H9 (cell line): ENCODE measurements around the gene CDH4. TPM values are rescaled to one million over a fixed set of nuclear protein-coding genes. Genes with fewer than 3 reads are reported as not detected.

Experiments
- DNase-seq: peaks from one replicate; pipeline ENCODE4 v3.0.0-alpha.2; 2017
- H2AFZ ChIP-seq: one replicate; pipeline ENCODE4 v1.6.1; 2013; ENCODE audit warnings: mild to moderate bottlenecking, low read length, control low read depth, moderate library complexity
- H2AK5ac ChIP-seq: 2 replicates; pipeline ENCODE4 v1.6.1; 2013; ENCODE audit warnings: low read length, control low read depth, mixed read lengths; ENCODE audit not compliant: insufficient read length
- H2BK120ac ChIP-seq: one replicate; pipeline ENCODE4 v1.6.1; 2013; ENCODE audit warnings: low read depth, mild to moderate bottlenecking, low read length, control low read depth, inconsistent platforms; ENCODE audit not compliant: poor library complexity, severe bottlenecking
- H2BK12ac ChIP-seq: 2 replicates; pipeline ENCODE4 v1.6.1; 2013; ENCODE audit warnings: low read length, control low read depth, mixed read lengths, low read depth; ENCODE audit not compliant: insufficient read length
- H2BK15ac ChIP-seq: 2 replicates; pipeline ENCODE4 v1.6.1; 2013; ENCODE audit warnings: low read depth, low read length, control low read depth
- H2BK20ac ChIP-seq: one replicate; pipeline ENCODE4 v1.6.1; 2013; ENCODE audit warnings: low read depth, mild to moderate bottlenecking, low read length, control low read depth, inconsistent platforms; ENCODE audit not compliant: poor library complexity, severe bottlenecking
- H2BK5ac ChIP-seq: 2 replicates; pipeline ENCODE4 v1.6.1; 2013; ENCODE audit warnings: low read length, control low read depth, mixed read lengths; ENCODE audit not compliant: insufficient read length
- H3K14ac ChIP-seq: 2 replicates; pipeline ENCODE4 v1.6.1; 2013; ENCODE audit warnings: low read length, control low read depth; ENCODE audit not compliant: insufficient read depth
- H3K18ac ChIP-seq: 2 replicates; pipeline ENCODE4 v1.6.1; 2013; ENCODE audit warnings: low read depth, mild to moderate bottlenecking, mixed read lengths, low read length, control low read depth; ENCODE audit not compliant: insufficient read length
- H3K23ac ChIP-seq: 2 replicates; pipeline ENCODE4 v1.6.1; 2013; ENCODE audit warnings: low read length, control low read depth, mixed read lengths, low read depth; ENCODE audit not compliant: insufficient read length
- H3K23me2 ChIP-seq: 2 replicates; pipeline ENCODE4 v1.6.1; 2013; ENCODE audit warnings: low read depth, mild to moderate bottlenecking, mixed read lengths, low read length, control low read depth; ENCODE audit not compliant: insufficient read length, poor library complexity, severe bottlenecking
- H3K27ac ChIP-seq: 2 replicates; pipeline ENCODE4 v1.5.1; 2013; ENCODE audit warnings: low read length, control low read depth, mixed read lengths, low read depth; ENCODE audit not compliant: insufficient read length
- H3K27me3 ChIP-seq: 2 replicates; pipeline ENCODE4 v1.6.1; 2013; ENCODE audit warnings: low read length, control low read depth, inconsistent platforms; ENCODE audit not compliant: insufficient read depth
- H3K4ac ChIP-seq: 2 replicates; pipeline ENCODE4 v1.6.1; 2013; ENCODE audit warnings: low read depth, mild to moderate bottlenecking, control low read depth, inconsistent platforms, low read length, moderate library complexity
- H3K4me1 ChIP-seq: 2 replicates; pipeline ENCODE4 v1.6.1; 2013; ENCODE audit warnings: low read length, control low read depth, inconsistent platforms; ENCODE audit not compliant: insufficient read depth
- H3K4me2 ChIP-seq: 2 replicates; pipeline ENCODE4 v1.6.1; 2013; ENCODE audit warnings: low read length, control low read depth, mixed read lengths; ENCODE audit not compliant: insufficient read length, insufficient read depth
- H3K56ac ChIP-seq: 2 replicates; pipeline ENCODE4 v1.6.1; 2013; ENCODE audit warnings: low read depth, mild to moderate bottlenecking, mixed read lengths, low read length, control low read depth; ENCODE audit not compliant: insufficient read length
- H3K79me1 ChIP-seq: 2 replicates; pipeline ENCODE4 v1.6.1; 2013; ENCODE audit warnings: low read depth, mild to moderate bottlenecking, moderate library complexity, low read length, control low read depth, inconsistent platforms; ENCODE audit not compliant: insufficient read depth, poor library complexity, severe bottlenecking
- H3K79me2 ChIP-seq: 2 replicates; pipeline ENCODE4 v1.6.1; 2013; ENCODE audit warnings: low read length, control low read depth, inconsistent platforms; ENCODE audit not compliant: insufficient read depth
- H3K9ac ChIP-seq: 2 replicates; pipeline ENCODE4 v1.6.1; 2013; ENCODE audit warnings: low read length, control low read depth, mixed read lengths; ENCODE audit not compliant: insufficient read length; ENCODE audit errors: extremely low read depth
- H3K9me3 ChIP-seq: one replicate; pipeline ENCODE4 v1.6.1; 2013; ENCODE audit warnings: low read depth, low read length, inconsistent platforms; ENCODE audit not compliant: control insufficient read depth
- H3T11ph ChIP-seq: one replicate; pipeline ENCODE4 v1.6.1; 2013; ENCODE audit warnings: mild to moderate bottlenecking, low read length, control low read depth, inconsistent platforms
- H4K20me1 ChIP-seq: one replicate; pipeline ENCODE4 v1.6.1; 2013; ENCODE audit not compliant: control insufficient read depth, insufficient read length, insufficient read depth
- H4K5ac ChIP-seq: 2 replicates; pipeline ENCODE4 v1.6.1; 2013; ENCODE audit warnings: low read depth, mild to moderate bottlenecking, mixed read lengths, low read length, control low read depth; ENCODE audit not compliant: insufficient read length
- H4K8ac ChIP-seq: replicated peaks from 2 replicates; pipeline ENCODE4 v1.6.1; 2013; ENCODE audit warnings: low read length, control low read depth, mixed read lengths, low read depth; ENCODE audit not compliant: insufficient read length
- H4K91ac ChIP-seq: 2 replicates; pipeline ENCODE4 v1.6.1; 2013; ENCODE audit warnings: low read depth, mild to moderate bottlenecking, moderate library complexity, mixed read lengths, low read length, control low read depth; ENCODE audit not compliant: insufficient read length
- H3K27ac Mint-ChIP-seq, 3 experiments: 2 replicates in 2 of 3; 3 replicates in 1 of 3; pipeline ENCODE4 v1.8.0; 2020 to 2021; ENCODE audit warnings: mixed read lengths in 3 of 3, mild to moderate bottlenecking in 1 of 3, moderate library complexity in 1 of 3
- H3K27me3 Mint-ChIP-seq: 2 replicates; pipeline ENCODE4 v1.8.0; 2021; ENCODE audit warnings: low read depth, mild to moderate bottlenecking, moderate library complexity, mixed read lengths
- H3K36me3 Mint-ChIP-seq, 3 experiments: 2 replicates in 2 of 3; 3 replicates in 1 of 3; pipeline ENCODE4 v1.8.0; 2020 to 2021; ENCODE audit warnings: low read depth in 3 of 3, mixed read lengths in 3 of 3; ENCODE audit not compliant: insufficient read depth in 1 of 3
- H3K4me1 Mint-ChIP-seq, 2 experiments: 2 replicates each; pipeline ENCODE4 v1.8.0; 2020; ENCODE audit warnings: mixed read lengths in 2 of 2
- H3K4me3 Mint-ChIP-seq, 2 experiments: 2 replicates in 1 of 2; 3 replicates in 1 of 2; pipeline ENCODE4 v1.8.0; 2020 to 2021; ENCODE audit warnings: mild to moderate bottlenecking in 2 of 2, mixed read lengths in 2 of 2, moderate library complexity in 1 of 2
- H3K9me3 Mint-ChIP-seq, 2 experiments: 2 replicates in 1 of 2; 3 replicates in 1 of 2; pipeline ENCODE4 v1.8.0; 2020; ENCODE audit warnings: mild to moderate bottlenecking in 2 of 2, mixed read lengths in 2 of 2, moderate library complexity in 1 of 2
- WGBS: extraction: QIAGEN DNeasy Blood & Tissue Kit; methylation state at CpG from one replicate; pipeline ENCODE4 v1.1.7; 2013; ENCODE audit warnings: missing lambda C conversion rate, low lambda C conversion rate, mixed read lengths; ENCODE audit not compliant: insufficient read length; ENCODE audit errors: extremely low coverage; 5-methylcytosine and 5-hydroxymethylcytosine counted together
- total RNA-seq: library from RNA; stranded (reverse); gene quantifications from 2 replicates; pipeline ENCODE4 v1.2.1, GENCODE V29; 2021
- TF ChIP-seq, protein P1 (sequence below): fragments of 200-600 bp; sonication (generic); conservative IDR thresholded peaks from 3 replicates; pipeline ENCODE4 v1.8.0; 2021; ENCODE audit warnings: antibody characterized with exemption, mild to moderate bottlenecking

Gene CDH4
- total RNA-seq, 1 experiment from 2014 or later, result 3.0 TPM

DNA sequence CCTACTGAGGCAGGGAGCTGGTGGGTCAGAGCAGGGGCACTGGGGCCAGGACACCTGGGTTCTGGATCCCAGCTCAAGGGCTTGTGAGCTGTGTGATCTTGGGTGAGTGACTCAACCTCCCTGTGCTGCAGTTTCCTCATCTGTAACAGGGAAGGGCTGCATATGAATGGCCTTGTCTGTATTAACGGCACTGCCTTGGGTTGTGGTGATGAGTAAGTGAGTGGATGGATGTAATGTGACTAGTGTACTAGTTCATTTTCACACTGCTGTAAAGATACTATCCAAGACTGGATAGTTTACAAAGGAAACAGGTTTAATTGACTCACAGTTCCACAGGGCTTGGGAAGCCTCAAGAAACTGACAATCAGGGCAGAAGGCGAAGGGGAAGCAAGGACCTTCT lies 580.1 kb downstream of the CDH4 start:
- H3K27me3 ChIP-seq, result no peaks in the 10 kb centered on the region; the same call in 1 of the 2 replicates
- H2BK15ac ChIP-seq, result no peak overlapping the region
- H2BK12ac ChIP-seq, result no peak overlapping the region
- Mint-ChIP-seq H3K4me1 (peaks cover 0 to 4% of the 10 kb centered on the region in 2 experiments; a peak in 1 of 4 replicates), H3K27ac (no peak overlapping the region), H3K4me3 (no peak overlapping the region), H3K9me3 (peaks cover 18 to 19% of the 10 kb centered on the region in 2 experiments), H3K27me3 (peaks cover 50% of the 10 kb centered on the region), H3K36me3 (peaks cover 4 to 15% (median 4%) of the 10 kb centered on the region in 3 experiments; a peak in 3 of 7 replicates)
- H4K91ac ChIP-seq, result no peak overlapping the region
- H3K23ac ChIP-seq, result no peak overlapping the region
- H3K79me2 ChIP-seq, result no peaks in the 10 kb centered on the region
- no peaks in the 10 kb centered on the region for H3K4me1 ChIP-seq
- no peak overlapping the region for H3K18ac ChIP-seq
- no peak overlapping the region for H2BK120ac ChIP-seq
- H3K9ac ChIP-seq, result no peak overlapping the region
- peaks cover 5% of the 10 kb centered on the region for H3K9me3 ChIP-seq
- no peaks in the 10 kb centered on the region for H3K79me1 ChIP-seq
- no peak overlapping the region for H2BK5ac ChIP-seq
- H3T11ph ChIP-seq, result no peak overlapping the region
- H3K56ac ChIP-seq, result no peak overlapping the region
- H2BK20ac ChIP-seq, result no peak overlapping the region
- H3K27ac ChIP-seq, result no peak overlapping the region
- H4K20me1 ChIP-seq, result no peaks in the 10 kb centered on the region
- no peak overlapping the region for H2AFZ ChIP-seq
- H4K5ac ChIP-seq, result no peak overlapping the region
- DNase-seq, result no peak
- H2AK5ac ChIP-seq, result no peak overlapping the region
- no peak overlapping the region for H4K8ac ChIP-seq
- TF ChIP-seq, protein P1, sequence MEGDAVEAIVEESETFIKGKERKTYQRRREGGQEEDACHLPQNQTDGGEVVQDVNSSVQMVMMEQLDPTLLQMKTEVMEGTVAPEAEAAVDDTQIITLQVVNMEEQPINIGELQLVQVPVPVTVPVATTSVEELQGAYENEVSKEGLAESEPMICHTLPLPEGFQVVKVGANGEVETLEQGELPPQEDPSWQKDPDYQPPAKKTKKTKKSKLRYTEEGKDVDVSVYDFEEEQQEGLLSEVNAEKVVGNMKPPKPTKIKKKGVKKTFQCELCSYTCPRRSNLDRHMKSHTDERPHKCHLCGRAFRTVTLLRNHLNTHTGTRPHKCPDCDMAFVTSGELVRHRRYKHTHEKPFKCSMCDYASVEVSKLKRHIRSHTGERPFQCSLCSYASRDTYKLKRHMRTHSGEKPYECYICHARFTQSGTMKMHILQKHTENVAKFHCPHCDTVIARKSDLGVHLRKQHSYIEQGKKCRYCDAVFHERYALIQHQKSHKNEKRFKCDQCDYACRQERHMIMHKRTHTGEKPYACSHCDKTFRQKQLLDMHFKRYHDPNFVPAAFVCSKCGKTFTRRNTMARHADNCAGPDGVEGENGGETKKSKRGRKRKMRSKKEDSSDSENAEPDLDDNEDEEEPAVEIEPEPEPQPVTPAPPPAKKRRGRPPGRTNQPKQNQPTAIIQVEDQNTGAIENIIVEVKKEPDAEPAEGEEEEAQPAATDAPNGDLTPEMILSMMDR, result no peak
- no peak overlapping the region for H3K4me2 ChIP-seq
- no CpG with 5 or more reads among the region's 2 CpGs for WGBS
- no peaks in the 10 kb centered on the region for H3K23me2 ChIP-seq
- H3K14ac ChIP-seq, result no peak overlapping the region; the same call in 1 of the 2 replicates
- no peak overlapping the region for H3K4ac ChIP-seq
